K562 (cell line): ENCODE results near the gene APOO. TPM values are rescaled to one million over a fixed set of nuclear protein-coding genes. Genes with fewer than 3 reads are reported as not detected.
A peak's percentile ranks its signal among the peaks of the same experiment; 100 is the strongest.

Experiments
- ATF1 ChIP-seq, 2 experiments: fragments of 450-650 bp in 1 of 2; IDR thresholded peaks; 2 replicates each; pipeline ENCODE4 v1.6.1; 2016; ENCODE audit warnings: missing compliant biosample characterization in 1 of 2, missing genetic modification characterization in 1 of 2
- BCOR ChIP-seq: fragments of 450-650 bp; IDR thresholded peaks from 2 replicates; pipeline ENCODE4 v1.6.1; 2016
- CTBP1 ChIP-seq: fragments of 450-650 bp; IDR thresholded peaks from 2 replicates; pipeline ENCODE4 v1.6.1; 2016; ENCODE audit warnings: borderline replicate concordance
- DACH1 ChIP-seq: fragments of 450-650 bp; IDR thresholded peaks from 2 replicates; pipeline ENCODE4 v1.6.1; 2018; ENCODE audit not compliant: partially characterized antibody
- DIDO1 ChIP-seq: fragments of 450-650 bp; IDR thresholded peaks from 2 replicates; pipeline ENCODE4 v1.6.1; 2016; ENCODE audit warnings: low read depth, missing biosample characterization, missing genetic modification characterization
- EGR1 ChIP-seq: fragments of 450-650 bp; conservative IDR thresholded peaks from 2 replicates; pipeline ENCODE4 v1.6.1; 2017; ENCODE audit warnings: mild to moderate bottlenecking
- FOSL1 ChIP-seq: fragments of 200-800 bp; sonication (Bioruptor generic); conservative IDR thresholded peaks from 2 replicates; pipeline ENCODE4 v1.6.1; 2016; ENCODE audit warnings: missing genetic modification characterization, missing compliant biosample characterization
- GATAD2B ChIP-seq: fragments of 450-650 bp; IDR thresholded peaks from 2 replicates; pipeline ENCODE4 v1.6.1; 2017; ENCODE audit warnings: mild to moderate bottlenecking, borderline replicate concordance
- NONO ChIP-seq, 2 experiments: fragments of 200-400 bp in 1 of 2; fragments of 450-650 bp in 1 of 2; formaldehyde crosslinking in 1 of 2; IDR thresholded peaks; 2 replicates each; pipeline ENCODE4 v1.6.1; 2017; ENCODE audit warnings: low read depth in 2 of 2, mild to moderate bottlenecking in 2 of 2, moderate library complexity in 2 of 2, low read length in 1 of 2
- PHF20 ChIP-seq: fragments of 450-650 bp; IDR thresholded peaks from 2 replicates; pipeline ENCODE4 v1.6.1; 2018; ENCODE audit not compliant: partially characterized antibody
- SP1 ChIP-seq: sonication (generic); formaldehyde crosslinking; IDR thresholded peaks from 2 replicates; pipeline ENCODE4 v1.8.1; 2022; ENCODE audit warnings: mild to moderate bottlenecking, missing genetic modification reagents
- TCF7 ChIP-seq: sonication (generic); IDR thresholded peaks from 2 replicates; pipeline ENCODE4 v1.6.1; 2016; ENCODE audit warnings: antibody characterized with exemption, borderline replicate concordance
- TRIM25 ChIP-seq: fragments of 450-650 bp; IDR thresholded peaks from 2 replicates; pipeline ENCODE4 v1.7.0; 2016; ENCODE audit warnings: borderline replicate concordance
- TRIM28 ChIP-seq: fragments of 450-650 bp; IDR thresholded peaks from 2 replicates; pipeline ENCODE4 v1.6.1; 2017
- ZBTB7A ChIP-seq: IDR thresholded peaks from 2 replicates; pipeline ENCODE4 v1.6.1; 2011; ENCODE audit warnings: low read depth, mild to moderate bottlenecking, low read length, moderate library complexity, borderline replicate concordance; ENCODE audit not compliant: control insufficient read depth
- ZNF133 ChIP-seq: fragments of 250-450 bp; sonication (Bioruptor Pico); IDR thresholded peaks from 2 replicates; pipeline ENCODE4 v1.4.0; 2020; ENCODE audit warnings: mild to moderate bottlenecking
- ZNF217 ChIP-seq: sonication (generic); formaldehyde crosslinking; IDR thresholded peaks from 2 replicates; pipeline ENCODE4 v1.8.0; 2022; ENCODE audit warnings: mild to moderate bottlenecking, missing genetic modification reagents
- ZNF239 ChIP-seq: fragments of 250-450 bp; sonication (Bioruptor Pico); IDR thresholded peaks from 2 replicates; pipeline ENCODE4 v1.4.0; 2020; ENCODE audit warnings: mild to moderate bottlenecking
- ZNF41 ChIP-seq: fragments of 250-450 bp; sonication (Bioruptor Pico); conservative IDR thresholded peaks from 2 replicates; pipeline ENCODE4 v1.4.0; 2020; ENCODE audit warnings: mild to moderate bottlenecking
- ZNF699 ChIP-seq: fragments of 250-450 bp; sonication (Bioruptor Pico); IDR thresholded peaks from 2 replicates; pipeline ENCODE4 v1.8.0; 2021; ENCODE audit warnings: mild to moderate bottlenecking, moderate library complexity; ENCODE audit not compliant: insufficient replicate concordance
- ZNF79 ChIP-seq: fragments of 250-450 bp; sonication (Bioruptor Pico); IDR thresholded peaks from 2 replicates; pipeline ENCODE4 v1.4.0; 2020; ENCODE audit warnings: low read depth, mild to moderate bottlenecking, moderate library complexity
- polyA plus RNA-seq, 8 experiments: library from polyadenylated mRNA; depleted of rRNA in 4 of 8; stranded (reverse) in 5 of 8; unstranded in 3 of 8; fragments of >200 nt; fragmentation: Nextera tagmentation in 2 of 8; fragmentation: Illumina TruSeq in 1 of 8; extraction: Ambion mirVana in 2 of 8; extraction: Trizol in 1 of 8; gene quantifications; 2 replicates each; pipeline versions ENCODE4 v1.2.1 to v1.2.3, GENCODE V29; 2011 to 2014; ENCODE audit warnings: inconsistent platforms in 1 of 8, missing spikeins in 1 of 8
- total RNA-seq, 7 experiments: library from RNA; depleted of rRNA in 6 of 7; stranded (reverse); fragments of >200 nt in 6 of 7; fragmentation: Illumina TruSeq in 2 of 7; extraction: Trizol in 2 of 7; gene quantifications; 2 replicates each; pipeline versions ENCODE4 v1.2.1 to v1.2.3, GENCODE V29; 2011 to 2021; ENCODE audit warnings: low replicate concordance in 1 of 7
- TF ChIP-seq, protein P1 (sequence below): sonication (generic); formaldehyde crosslinking; IDR thresholded peaks from 2 replicates; pipeline ENCODE4 v1.8.0; 2023; ENCODE audit warnings: mild to moderate bottlenecking, missing genetic modification reagents
- TF ChIP-seq, protein P2 (sequence below), 2 experiments: fragments of 450-650 bp; IDR thresholded peaks; 2 replicates each; pipeline ENCODE4 v1.6.1; 2016

APOO gene
- total and polyA plus RNA-seq, 9 of the 15 experiments (the other 6 are each of a cell fraction or from before 2014, with no cell fraction given): 37.3 to 76.4 (median 60.8) TPM

- TF ChIP-seq, protein P1, sequence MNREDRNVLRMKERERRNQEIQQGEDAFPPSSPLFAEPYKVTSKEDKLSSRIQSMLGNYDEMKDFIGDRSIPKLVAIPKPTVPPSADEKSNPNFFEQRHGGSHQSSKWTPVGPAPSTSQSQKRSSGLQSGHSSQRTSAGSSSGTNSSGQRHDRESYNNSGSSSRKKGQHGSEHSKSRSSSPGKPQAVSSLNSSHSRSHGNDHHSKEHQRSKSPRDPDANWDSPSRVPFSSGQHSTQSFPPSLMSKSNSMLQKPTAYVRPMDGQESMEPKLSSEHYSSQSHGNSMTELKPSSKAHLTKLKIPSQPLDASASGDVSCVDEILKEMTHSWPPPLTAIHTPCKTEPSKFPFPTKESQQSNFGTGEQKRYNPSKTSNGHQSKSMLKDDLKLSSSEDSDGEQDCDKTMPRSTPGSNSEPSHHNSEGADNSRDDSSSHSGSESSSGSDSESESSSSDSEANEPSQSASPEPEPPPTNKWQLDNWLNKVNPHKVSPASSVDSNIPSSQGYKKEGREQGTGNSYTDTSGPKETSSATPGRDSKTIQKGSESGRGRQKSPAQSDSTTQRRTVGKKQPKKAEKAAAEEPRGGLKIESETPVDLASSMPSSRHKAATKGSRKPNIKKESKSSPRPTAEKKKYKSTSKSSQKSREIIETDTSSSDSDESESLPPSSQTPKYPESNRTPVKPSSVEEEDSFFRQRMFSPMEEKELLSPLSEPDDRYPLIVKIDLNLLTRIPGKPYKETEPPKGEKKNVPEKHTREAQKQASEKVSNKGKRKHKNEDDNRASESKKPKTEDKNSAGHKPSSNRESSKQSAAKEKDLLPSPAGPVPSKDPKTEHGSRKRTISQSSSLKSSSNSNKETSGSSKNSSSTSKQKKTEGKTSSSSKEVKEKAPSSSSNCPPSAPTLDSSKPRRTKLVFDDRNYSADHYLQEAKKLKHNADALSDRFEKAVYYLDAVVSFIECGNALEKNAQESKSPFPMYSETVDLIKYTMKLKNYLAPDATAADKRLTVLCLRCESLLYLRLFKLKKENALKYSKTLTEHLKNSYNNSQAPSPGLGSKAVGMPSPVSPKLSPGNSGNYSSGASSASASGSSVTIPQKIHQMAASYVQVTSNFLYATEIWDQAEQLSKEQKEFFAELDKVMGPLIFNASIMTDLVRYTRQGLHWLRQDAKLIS (CRISPR knock-in tag): peak; percentile 66; the same call in 1 of the 2 replicates
- TF ChIP-seq FOSL1: no peak
- no peak for TF ChIP-seq TCF7
- TF ChIP-seq ZNF217: no peak
- TF ChIP-seq ZNF239 (CRISPR knock-in tag): no peak
- no peak for TF ChIP-seq CTBP1
- TF ChIP-seq, protein P2, sequence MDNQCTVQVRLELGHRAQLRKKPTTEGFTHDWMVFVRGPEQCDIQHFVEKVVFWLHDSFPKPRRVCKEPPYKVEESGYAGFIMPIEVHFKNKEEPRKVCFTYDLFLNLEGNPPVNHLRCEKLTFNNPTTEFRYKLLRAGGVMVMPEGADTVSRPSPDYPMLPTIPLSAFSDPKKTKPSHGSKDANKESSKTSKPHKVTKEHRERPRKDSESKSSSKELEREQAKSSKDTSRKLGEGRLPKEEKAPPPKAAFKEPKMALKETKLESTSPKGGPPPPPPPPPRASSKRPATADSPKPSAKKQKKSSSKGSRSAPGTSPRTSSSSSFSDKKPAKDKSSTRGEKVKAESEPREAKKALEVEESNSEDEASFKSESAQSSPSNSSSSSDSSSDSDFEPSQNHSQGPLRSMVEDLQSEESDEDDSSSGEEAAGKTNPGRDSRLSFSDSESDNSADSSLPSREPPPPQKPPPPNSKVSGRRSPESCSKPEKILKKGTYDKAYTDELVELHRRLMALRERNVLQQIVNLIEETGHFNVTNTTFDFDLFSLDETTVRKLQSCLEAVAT (IDR thresholded peaks at IDR 0.05): 0 out of 4 replicates have a peak, but pooled peaks of 1 of the 2 experiments have one; percentile 12
- no peak for TF ChIP-seq TRIM25
- no peak for TF ChIP-seq DIDO1 (tag)
- TF ChIP-seq BCOR: peak; percentile 59
- TF ChIP-seq GATAD2B: no peak
- no peak for TF ChIP-seq ZNF133 (CRISPR knock-in tag)
- TF ChIP-seq PHF20: no peak
- no peak for TF ChIP-seq ZNF699 (CRISPR knock-in tag)
- TF ChIP-seq ATF1 (CRISPR knock-in tag; IDR thresholded peaks at IDR 0.05): no peak
- TF ChIP-seq ATF1 (tag; IDR thresholded peaks at IDR 0.05): peak; percentile 51
- no peak for TF ChIP-seq ZNF79 (CRISPR knock-in tag)
- no peak for TF ChIP-seq SP1
- no peak for TF ChIP-seq DACH1
- no peak for TF ChIP-seq EGR1
- no peak for TF ChIP-seq NONO (IDR thresholded peaks at IDR 0.05; ENCODE audit: low read depth in 2 of 2, low read length in 1 of 2)
- TF ChIP-seq ZNF41 (CRISPR knock-in tag): no peak
- no peak for TF ChIP-seq TRIM28
- no peak for TF ChIP-seq ZBTB7A
Observed at GRCh38 chrX:23784470-23785331, 123.0 kb downstream of the APOO start (continued).
